GM12878 (cell line): ENCODE data around the gene KIF25. TPM values are rescaled to one million over a fixed set of nuclear protein-coding genes. Genes with fewer than 3 reads are reported as not detected.

Experiments
- ATAC-seq: fragments of 200-7000 bp; cut with Tn5 transposase; 3 replicates; pipeline ENCODE4 v1.9.1; 2020; ENCODE audit warnings: mild to moderate bottlenecking, moderate library complexity
- BruUV-seq: library from RNA; stranded (reverse); fragments of 400-500 nt; replicated peaks from 2 replicates; lab custom pipeline; 2021; lab: Mats Ljungman, UMichigan
- CTCF ChIA-PET: fragments of 300-600 bp; sonication (Branson Sonifier 250); formaldehyde crosslinking; extraction: SDS; loops from one replicate; lab custom pipeline; 2021; ENCODE audit warnings: inconsistent platforms; lab: Yijun Ruan, JAX
- POLR2A ChIA-PET: fragments of 350-600 bp; formaldehyde crosslinking; extraction: SDS; loops from one replicate; lab custom pipeline; 2021; ENCODE audit warnings: inconsistent platforms; lab: Charles Lee
- RAD21 ChIA-PET: fragments of 300-600 bp; sonication (Branson Sonifier 250); formaldehyde crosslinking; loops from one replicate; lab custom pipeline; 2023; ENCODE audit warnings: antibody characterized with exemption; ENCODE audit not compliant: unreplicated experiment; lab: Charles Lee
- SMC1A ChIA-PET: fragments of 300-600 bp; sonication (Branson Sonifier 250); formaldehyde crosslinking; loops from one replicate; lab custom pipeline; 2023; ENCODE audit not compliant: unreplicated experiment, uncharacterized antibody; lab: Charles Lee
- DNase-seq: peaks from one replicate; pipeline ENCODE4 v3.0.0-alpha.2; 2011; ENCODE audit warnings: low read depth, low spot score
- FAIRE-seq: peaks from 3 replicates; lab custom pipeline; 2011; peaks lifted over from hg19 to GRCh38; lab: Jason Lieb, UNC
- H2AFZ ChIP-seq: 2 replicates; pipeline ENCODE4 v1.6.0; 2011; ENCODE audit warnings: low read depth, low read length, control low read depth; ENCODE audit not compliant: control insufficient read depth
- H3K27ac ChIP-seq: 2 replicates; pipeline ENCODE4 v1.5.1; 2011; ENCODE audit warnings: control low read depth; ENCODE audit not compliant: control insufficient read depth, insufficient read depth
- H3K27me3 ChIP-seq, 2 experiments: replicated peaks in 1 of 2; 2 replicates each; pipeline versions ENCODE4 v1.6.0 to v1.6.1; 2011; ENCODE audit warnings: low read length in 1 of 2; ENCODE audit not compliant: control insufficient read depth in 2 of 2, insufficient read depth in 2 of 2
- H3K36me3 ChIP-seq, 2 experiments: 2 replicates each; pipeline ENCODE4 v1.5.1; 2011; ENCODE audit warnings: low read length in 1 of 2; ENCODE audit not compliant: control insufficient read depth in 2 of 2, insufficient read depth in 2 of 2
- H3K4me1 ChIP-seq: 2 replicates; pipeline ENCODE4 v1.6.1; 2011; ENCODE audit warnings: mild to moderate bottlenecking, low read length, moderate library complexity, mixed read lengths; ENCODE audit not compliant: control insufficient read depth, insufficient read depth
- H3K4me2 ChIP-seq: 2 replicates; pipeline ENCODE4 v1.6.0; 2011; ENCODE audit warnings: control low read depth; ENCODE audit not compliant: control insufficient read depth, insufficient read depth
- H3K4me3 ChIP-seq: fragments of 200-600 bp; sonication (generic); 2 replicates; pipeline ENCODE4 v1.5.1; 2016
- H3K79me2 ChIP-seq: 2 replicates; pipeline ENCODE4 v1.6.0; 2011; ENCODE audit warnings: low read length; ENCODE audit not compliant: control insufficient read depth, insufficient read depth
- H3K9ac ChIP-seq: 2 replicates; pipeline ENCODE4 v1.8.0; 2011; ENCODE audit warnings: low read length, control low read depth, mixed read lengths; ENCODE audit not compliant: control insufficient read depth, insufficient read depth
- H3K9me3 ChIP-seq: replicated peaks from 3 replicates; pipeline ENCODE4 v1.5.1; 2011; ENCODE audit warnings: mild to moderate bottlenecking, low read length; ENCODE audit not compliant: control insufficient read depth, insufficient read depth
- H4K20me1 ChIP-seq: 2 replicates; pipeline ENCODE4 v1.6.0; 2011; ENCODE audit not compliant: control insufficient read depth, insufficient read depth
- ATF2 ChIP-seq: IDR thresholded peaks from 2 replicates; pipeline ENCODE4 v1.6.1; 2012; ENCODE audit warnings: low read length, inconsistent platforms
- EGR1 ChIP-seq, 2 experiments: IDR thresholded peaks; 1 replicate in 1 of 2; 2 replicates in 1 of 2; pipeline ENCODE4 v1.6.1; 2011 to 2012; ENCODE audit warnings: low read depth in 2 of 2, low read length in 2 of 2, borderline replicate concordance in 1 of 2, mild to moderate bottlenecking in 1 of 2, moderate library complexity in 1 of 2
- IKZF1 ChIP-seq: fragments of 450-650 bp; conservative IDR thresholded peaks from 2 replicates; pipeline ENCODE4 v1.6.1; 2017; ENCODE audit warnings: antibody characterized with exemption, mild to moderate bottlenecking
- MAX ChIP-seq: IDR thresholded peaks from 2 replicates; pipeline ENCODE4 v1.6.1; 2012; ENCODE audit warnings: low read depth, low read length, improper control_type of control experiment
- MXI1 ChIP-seq: fragments of 150-350 bp; IDR thresholded peaks from 2 replicates; pipeline ENCODE4 v1.6.1; 2011; ENCODE audit warnings: low read depth, mild to moderate bottlenecking, inconsistent platforms, low read length, improper control_type of control experiment
- PAX5 ChIP-seq: IDR thresholded peaks from 2 replicates; pipeline ENCODE4 v1.6.1; 2011; ENCODE audit warnings: low read depth, low read length, borderline replicate concordance
- PBX3 ChIP-seq: IDR thresholded peaks from 2 replicates; pipeline ENCODE4 v1.6.1; 2011; ENCODE audit warnings: mild to moderate bottlenecking, low read depth, low read length, moderate library complexity; ENCODE audit not compliant: insufficient replicate concordance
- POLR2AphosphoS2 ChIP-seq: IDR thresholded peaks from 2 replicates; pipeline ENCODE4 v1.6.1; 2011; ENCODE audit warnings: low read depth, mild to moderate bottlenecking, low read length, improper control_type of control experiment, moderate library complexity
- POLR2AphosphoS5 ChIP-seq: IDR thresholded peaks from 2 replicates; pipeline ENCODE4 v1.6.1; 2011; ENCODE audit warnings: mild to moderate bottlenecking, low read length, inconsistent platforms
- POU2F2 ChIP-seq: IDR thresholded peaks from 3 replicates; pipeline ENCODE4 v1.6.1; 2011; ENCODE audit warnings: low read depth, mild to moderate bottlenecking, low read length, borderline replicate concordance
- PRDM15 ChIP-seq: fragments of 450-650 bp; formaldehyde crosslinking; IDR thresholded peaks from 2 replicates; pipeline ENCODE4 v1.4.0; 2020; ENCODE audit warnings: mild to moderate bottlenecking, moderate library complexity
- RAD51 ChIP-seq: fragments of 450-650 bp; IDR thresholded peaks from 2 replicates; pipeline ENCODE4 v1.6.1; 2016; ENCODE audit warnings: moderate library complexity, mild to moderate bottlenecking, inconsistent platforms
- RB1 ChIP-seq: fragments of 450-650 bp; formaldehyde crosslinking; IDR thresholded peaks from 2 replicates; pipeline ENCODE4 v1.6.1; 2017; ENCODE audit warnings: mild to moderate bottlenecking, borderline replicate concordance
- RBBP5 ChIP-seq: fragments of 200-600 bp; sonication (generic); conservative IDR thresholded peaks from 2 replicates; pipeline ENCODE4 v1.6.1; 2016
- TCF3 ChIP-seq: IDR thresholded peaks from 2 replicates; pipeline ENCODE4 v1.6.1; 2012; ENCODE audit warnings: low read depth, mild to moderate bottlenecking, low read length, borderline replicate concordance; ENCODE audit not compliant: insufficient read depth
- YBX1 ChIP-seq: fragments of 450-650 bp; IDR thresholded peaks from 2 replicates; pipeline ENCODE4 v1.6.1; 2016; ENCODE audit warnings: antibody characterized with exemption
- ZNF207 ChIP-seq: fragments of 450-650 bp; IDR thresholded peaks from 2 replicates; pipeline ENCODE4 v1.6.1; 2014; ENCODE audit warnings: antibody characterized with exemption, mild to moderate bottlenecking, borderline replicate concordance
- WGBS: methylation state at CpG from one replicate; pipeline ENCODE4 v1.1.6; 2016; ENCODE audit warnings: low lambda C conversion rate; ENCODE audit not compliant: insufficient replicate concordance, insufficient coverage; ENCODE audit errors: missing lambda C conversion rate; 5-methylcytosine and 5-hydroxymethylcytosine counted together
- in situ Hi-C: fragments of 300-500 bp; cut with MboI; formaldehyde crosslinking; loops from 9 replicates; pipeline ENCODE4 v1.14.3; 2018; ENCODE audit warnings: mixed read lengths
- intact Hi-C: fragments of 100-400 bp; cut with micrococcal nuclease; formaldehyde crosslinking; loops from one replicate; pipeline ENCODE4 v1.14.2; 2022; ENCODE audit not compliant: unreplicated experiment
- polyA plus RNA-seq, 11 experiments: library from polyadenylated mRNA; depleted of rRNA in 4 of 11; unstranded in 6 of 11; stranded (reverse) in 5 of 11; fragments of >200 nt; fragmentation: Nextera tagmentation in 4 of 11; fragmentation: Illumina TruSeq in 1 of 11; extraction: Ambion mirVana in 4 of 11; extraction: Trizol in 1 of 11; gene quantifications; 1 replicate in 1 of 11; 2 replicates in 10 of 11; pipeline versions ENCODE4 v1.2.1 to v1.2.3, GENCODE V29; 2011 to 2016; ENCODE audit warnings: inconsistent platforms in 2 of 11, missing spikeins in 2 of 11, low read depth in 1 of 11
- total RNA-seq, 4 experiments: library from RNA; depleted of rRNA in 3 of 4; stranded (reverse); fragments of >200 nt in 3 of 4; fragmentation: Illumina TruSeq in 1 of 4; extraction: Trizol in 1 of 4; gene quantifications; 2 replicates each; pipeline versions ENCODE4 v1.2.1 to v1.2.3, GENCODE V29; 2013 to 2021

The KIF25 gene
- total and polyA plus RNA-seq, 10 of the 15 experiments (the other 5 are each of a cell fraction or from before 2014, with no cell fraction given): not detected

GRCh38 chr6:168049706-168050224, 52.3 kb downstream of the KIF25 start (continued):
- TF ChIP-seq PRDM15 (no peak), RBBP5 (no peak), TCF3 (no peak)

- BruUV-seq: no TSS peak
- Histone ChIP-seq H3K9ac (no peak overlapping the region), H3K27ac (no peak overlapping the region), H3K9me3 (no peaks in the 10 kb centered on the region), H3K79me2 (no peaks in the 10 kb centered on the region), H3K4me2 (no peak overlapping the region), H3K4me3 (no peak overlapping the region), H4K20me1 (no peaks in the 10 kb centered on the region), H3K36me3 (no peaks in the 10 kb centered on the region), H2AFZ (no peak overlapping the region), H3K4me1 (no peaks in the 10 kb centered on the region), H3K27me3 (no peaks in the 10 kb centered on the region)
- ChIA-PET CTCF (no interaction called here), SMC1A (no interaction called here), RAD21 (no interaction called here), POLR2A (no interaction called here)
- DNase-seq (no peak), ATAC-seq (no peak), FAIRE-seq (no peak)
- WGBS: 46% methylated on average over 27 of the region's 27 CpGs
- intact Hi-C loops (no loop called here), in situ Hi-C loops (no loop called here)
- TF ChIP-seq POLR2AphosphoS2 (no peak), IKZF1 (no peak), RAD51 (no peak), ZNF207 (no peak), ATF2 (no peak), POU2F2 (no peak), PAX5 (no peak), MXI1 (no peak), EGR1 (IDR thresholded peaks at IDR 0.05; ENCODE audit: borderline replicate concordance in 1 of 2, low read depth in 2 of 2, low read length in 2 of 2) (no peak), MAX (no peak), RB1 (no peak), YBX1 (no peak), POLR2AphosphoS5 (no peak), PBX3 (no peak)
Observed at GRCh38 chr6:168050225-168050880, 52.9 kb downstream of the KIF25 start.
